ENCODE measurements around the gene MAP2K7.

GRCh38 chr19:7942981-7943443, 39.3 kb downstream of the MAP2K7 start:
- TF ChIP-seq CTCF (conservative IDR thresholded peaks at IDR 0.05; ENCODE audit: low read depth, low read length) (no peak), EZH2 (IDR thresholded peaks at IDR 0.05; ENCODE audit: borderline replicate concordance, low read depth, low read length, poor library complexity, severe bottlenecking) (no peak)
